Breast epithelium (tissue), 3 donors: ENCODE data around the gene MZF1.

ENCODE experiments used
- CTCF ChIP-seq, 3 donors: fragments of 450-650 bp; IDR thresholded peaks; one replicate each; pipeline ENCODE4 v1.5.1; 2016 to 2017; ENCODE audit warnings: antibody characterized with exemption in 3 of 3, mild to moderate bottlenecking in 3 of 3, moderate library complexity in 3 of 3
- POLR2A ChIP-seq: fragments of 450-650 bp; IDR thresholded peaks from one replicate; pipeline ENCODE4 v1.6.1; 2016; ENCODE audit warnings: antibody characterized with exemption, mild to moderate bottlenecking, moderate library complexity
- POLR2AphosphoS5 ChIP-seq, 3 donors: sonication (generic); formaldehyde crosslinking; IDR thresholded peaks; one replicate each; pipeline ENCODE4 v1.6.1; 2017; ENCODE audit warnings: antibody characterized with exemption in 3 of 3

GRCh38 chr19:58551577-58552471, 21.3 kb downstream of the MZF1 start:
- TF ChIP-seq CTCF (IDR thresholded peaks at IDR 0.05) (no peak), POLR2AphosphoS5 (IDR thresholded peaks at IDR 0.05) (no peak), POLR2A (no peak)
